ENCODE data around the gene ZNF385C. TPM values are rescaled to one million over a fixed set of nuclear protein-coding genes. Genes with fewer than 3 reads are reported as not detected.

ZNF385C gene
- total RNA-seq, 1 donor from 2014 or later, result 0.41 TPM

DNA sequence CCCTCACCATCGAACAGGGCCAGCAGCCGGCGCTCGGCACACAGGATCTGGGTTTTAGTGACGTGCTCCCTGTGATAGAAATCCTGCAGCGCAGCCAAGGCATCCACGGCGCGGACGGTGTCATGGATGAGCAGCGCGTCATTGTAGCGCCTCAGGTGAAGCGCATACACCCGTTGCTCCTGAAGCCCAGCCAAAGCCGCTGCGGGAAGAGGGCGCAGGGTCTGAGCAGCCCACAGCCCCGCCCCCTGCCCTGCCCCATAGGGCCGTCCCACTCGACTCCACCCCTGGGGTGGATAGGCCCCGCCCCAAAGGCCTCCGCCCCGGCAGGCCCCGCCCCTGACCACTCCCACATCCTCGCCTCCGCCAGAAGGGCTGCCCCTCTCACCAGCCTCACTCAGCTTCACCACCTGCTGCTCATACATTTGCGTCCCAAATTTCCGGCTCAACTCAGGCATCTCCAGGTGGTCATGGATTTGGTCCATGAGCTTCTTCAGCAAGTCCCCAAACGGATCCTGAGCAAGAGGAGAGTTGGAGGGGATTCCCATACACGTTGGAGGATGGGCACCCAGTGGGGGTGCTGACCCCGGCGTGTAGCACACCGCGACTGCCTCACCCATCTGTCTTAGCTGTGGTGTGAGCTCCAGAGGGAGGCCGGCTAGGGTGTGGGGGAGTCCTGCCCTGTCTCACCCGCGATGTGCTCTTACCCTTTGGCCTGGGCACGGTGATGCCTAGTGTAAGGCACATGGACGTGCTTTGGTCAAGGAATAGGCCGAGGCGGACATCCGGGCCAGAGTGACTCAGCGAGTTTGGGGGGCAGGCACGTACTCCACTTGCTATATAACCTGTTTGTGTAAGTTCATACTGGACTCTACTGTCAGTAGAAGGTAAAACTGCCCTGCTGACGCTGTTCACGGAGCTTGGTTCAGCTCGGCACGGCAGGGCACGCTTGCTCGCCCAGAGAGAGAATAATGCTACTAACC lies 9.6 kb upstream of the ZNF385C start:
- DNase-seq, result peak; percentile 88

- no peak for DNase-seq
These were observed 8.9 kb upstream of the ZNF385C start for GRCh38 chr17:42107124-42107523.

DNA sequence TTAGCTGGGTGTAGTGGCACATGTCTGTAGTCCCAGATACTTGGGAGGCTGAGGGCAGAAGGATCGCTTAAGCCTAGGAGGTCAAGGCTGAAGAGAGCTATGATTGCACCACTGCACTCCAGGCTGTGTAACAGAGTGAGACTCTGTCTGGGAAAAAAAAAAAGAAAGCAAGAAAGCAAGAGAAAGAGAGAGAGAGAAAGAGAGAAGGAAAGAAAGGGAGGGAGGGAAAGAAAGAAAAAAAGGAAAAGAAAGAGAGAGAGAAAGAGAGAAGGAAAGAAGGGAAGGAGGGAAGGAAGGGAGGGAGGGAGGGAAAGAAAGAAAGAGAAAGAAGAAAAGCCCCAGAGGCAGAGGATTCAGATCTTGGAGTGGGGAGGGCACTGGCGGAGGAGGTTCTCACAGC lies 7.7 kb upstream of the ZNF385C start:
- DNase-seq, result no peak

- DNase-seq, result no peak
These were observed 6.0 kb upstream of the ZNF385C start for GRCh38 chr17:42104264-42104663.

- DNase-seq, result no peak
These were observed 5.1 kb upstream of the ZNF385C start for GRCh38 chr17:42103221-42103954.

GRCh38 chr17:42101513-42102292 lies 3.4 kb upstream of the ZNF385C start:
- DNase-seq, result peak; percentile 81

GRCh38 chr17:42098730-42099399 lies 592 bp upstream of the ZNF385C start:
- peak; percentile 53 for DNase-seq

GRCh38 chr17:42096360-42097111 lies 1.7 kb downstream of the ZNF385C start:
- DNase-seq, result no peak

- DNase-seq, result no peak
These were observed 3.8 kb downstream of the ZNF385C start for GRCh38 chr17:42094375-42095069.

- DNase-seq, result peak; percentile 35
These were observed 5.3 kb downstream of the ZNF385C start for GRCh38 chr17:42092939-42093338.

DNA sequence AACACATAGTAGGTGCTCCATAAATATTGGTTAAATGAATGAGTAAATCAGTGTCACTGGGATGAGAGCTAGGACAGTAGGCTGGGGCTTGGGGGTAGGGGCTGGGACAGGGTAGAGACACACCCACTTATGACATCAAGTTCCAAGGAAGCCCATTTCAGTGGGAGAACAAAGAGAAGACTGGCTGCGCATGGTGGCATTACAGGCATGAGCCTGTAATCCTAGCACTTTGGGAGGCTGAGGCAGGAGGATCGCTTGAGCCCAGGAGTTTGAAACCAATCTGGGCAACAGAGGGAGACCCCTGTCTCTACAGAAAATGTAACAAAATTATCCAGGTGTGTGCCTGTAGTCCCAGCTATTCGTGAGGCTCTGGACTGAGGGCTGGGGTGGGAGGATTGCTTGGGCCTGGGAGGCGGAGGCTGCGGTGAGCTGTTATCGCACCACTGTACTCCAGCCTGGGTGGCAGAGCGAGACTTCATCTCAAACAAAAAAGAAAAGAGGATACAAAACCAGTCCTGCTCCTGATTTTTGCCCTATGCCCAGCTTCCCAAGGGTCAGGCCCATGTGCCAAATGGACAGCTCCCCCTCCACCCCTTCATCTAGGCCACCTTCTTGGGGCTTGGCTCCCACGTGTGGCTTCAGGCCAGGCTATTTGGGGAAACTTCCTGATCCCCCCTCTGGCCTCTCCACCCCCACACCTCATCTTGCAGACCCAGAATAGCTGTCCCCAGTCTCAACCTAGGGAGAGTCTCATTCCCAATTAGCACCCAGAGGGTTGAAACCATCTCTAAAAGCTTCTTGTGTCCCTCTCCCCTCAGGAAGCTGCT lies 7.1 kb downstream of the ZNF385C start:
- no peak for DNase-seq

GRCh38 chr17:42088736-42089135 lies 9.5 kb downstream of the ZNF385C start:
- DNase-seq, result no peak

- DNase-seq, result peak; percentile 36
These were observed 10.3 kb downstream of the ZNF385C start for GRCh38 chr17:42087736-42088705.

DNA sequence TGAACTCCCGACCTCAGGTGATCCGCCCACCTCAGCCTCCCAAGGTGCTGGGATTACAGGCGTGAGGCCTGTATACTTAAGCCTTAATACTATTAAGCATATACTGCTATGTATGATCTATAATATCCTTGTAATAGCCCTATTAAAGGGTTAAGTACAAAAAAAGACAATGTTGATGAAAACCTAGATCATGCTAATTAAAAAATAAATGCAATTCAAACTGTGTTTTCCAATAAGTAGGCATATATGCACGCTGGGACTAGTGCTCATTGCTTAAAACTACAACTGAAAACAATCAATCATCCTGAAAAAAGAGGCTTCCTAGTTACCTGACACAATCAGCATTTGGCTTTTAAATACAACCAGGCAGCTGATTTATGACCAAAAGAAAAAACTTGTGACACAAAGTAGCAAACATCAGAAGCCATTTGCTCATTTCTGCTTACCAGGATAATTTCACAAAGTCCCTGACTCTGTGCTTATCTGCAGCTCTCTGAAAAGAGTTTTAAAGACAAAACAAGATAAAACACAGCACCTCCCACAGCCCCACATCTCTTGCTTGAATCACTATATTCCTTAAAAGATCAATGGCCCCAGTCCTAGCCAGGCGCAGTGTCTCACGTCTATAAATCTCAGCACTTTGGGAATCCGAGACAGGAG lies 11.1 kb downstream of the ZNF385C start:
- no peak for DNase-seq

- DNase-seq, result no peak
These were observed 16.6 kb downstream of the ZNF385C start for GRCh38 chr17:42081516-42082129.

DNA sequence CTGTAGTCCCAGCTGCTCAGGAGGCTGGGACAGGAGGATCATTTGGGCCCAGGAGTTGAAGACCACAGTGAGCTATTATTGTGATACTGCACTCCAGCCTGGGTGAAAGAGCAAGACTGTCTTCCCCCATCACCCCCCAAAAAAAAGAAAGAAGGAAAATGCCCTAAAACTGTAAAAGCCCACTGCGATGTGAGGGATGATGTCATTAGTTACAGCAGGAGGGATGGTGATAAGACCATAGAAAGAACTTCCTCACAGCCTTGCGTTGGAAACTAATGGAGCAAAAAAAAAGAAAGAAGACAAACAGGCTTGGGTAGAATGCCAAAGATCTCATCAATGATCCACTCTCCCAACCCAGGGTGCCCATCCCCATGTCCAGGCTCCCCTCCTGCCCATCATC lies 18.7 kb downstream of the ZNF385C start:
- no peak for DNase-seq

- DNase-seq, result no peak
These were observed 19.8 kb downstream of the ZNF385C start for GRCh38 chr17:42078396-42079043.

Measured in tongue (tissue), 2 donors.